GM19324 (cell line): ENCODE measurements around the gene CLDN9.

Experiments used
- ATAC-seq: cut with Tn5 transposase; IDR thresholded peaks from one replicate; pipeline ENCODE4 v1.9.1; 2021; ENCODE audit warnings: mild to moderate bottlenecking, moderate library complexity; ENCODE audit not compliant: unreplicated experiment, low FRiP score

Gene CLDN9

DNA sequence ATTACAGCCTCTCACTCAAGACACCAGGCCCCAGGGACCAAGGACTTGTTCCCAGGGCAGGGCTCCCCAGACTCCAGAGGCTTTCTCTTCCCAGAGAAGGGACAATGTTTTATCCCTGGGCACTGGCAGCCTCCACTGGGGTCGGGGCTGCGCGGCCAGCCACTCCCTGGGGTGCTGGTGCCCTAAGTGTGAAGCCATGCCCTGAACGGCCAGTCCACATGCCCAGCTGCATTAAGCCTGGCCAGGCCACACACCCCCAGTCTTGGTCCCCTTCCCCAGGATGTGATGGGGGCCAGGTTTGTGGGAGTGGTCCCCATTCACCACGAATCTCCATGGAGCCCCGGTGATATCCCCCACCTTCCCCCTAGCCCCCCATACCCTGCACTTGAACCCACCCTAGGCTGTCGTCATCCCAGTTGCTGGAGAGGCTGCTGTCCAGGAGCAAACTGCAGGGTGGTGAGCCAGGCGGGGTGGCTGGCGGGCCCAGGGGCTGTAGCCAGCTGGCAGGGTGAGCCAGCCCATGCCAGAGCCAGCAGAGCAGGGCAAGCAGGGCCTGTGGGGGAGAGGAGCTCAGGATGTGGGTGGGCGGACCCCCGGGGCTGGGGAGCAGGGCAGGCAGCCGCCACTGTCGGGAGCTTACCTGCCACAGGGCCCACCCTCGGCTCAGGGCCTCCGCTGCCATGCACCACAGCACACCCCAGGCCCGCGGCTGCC lies 39.0 kb upstream of the CLDN9 start:
- no peak for ATAC-seq

- no peak for ATAC-seq
Observed at GRCh38 chr16:2974319-2975056, 38.2 kb upstream of the CLDN9 start.

- no peak for ATAC-seq
Observed at GRCh38 chr16:2975161-2975795, 37.4 kb upstream of the CLDN9 start.

DNA sequence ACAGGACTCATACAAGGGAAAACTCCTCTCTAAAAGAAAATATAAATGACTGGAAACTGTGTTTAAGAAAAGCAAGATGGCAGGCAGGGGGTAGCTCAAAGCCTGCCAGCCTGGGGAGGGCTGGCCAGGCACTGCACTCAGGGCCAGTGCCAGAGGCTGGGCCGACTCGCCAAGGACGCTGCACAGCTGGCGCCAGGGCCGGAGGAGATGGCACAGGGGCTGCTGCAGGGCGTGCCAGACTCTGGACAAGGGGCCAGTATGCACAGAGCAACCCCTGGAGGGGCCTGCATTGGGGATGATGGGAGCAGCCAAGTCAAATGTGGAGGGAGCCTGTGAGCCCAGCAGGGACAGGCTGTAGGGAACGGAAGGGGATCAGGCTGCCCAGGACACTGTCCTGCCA lies 36.5 kb upstream of the CLDN9 start:
- ATAC-seq: no peak

DNA sequence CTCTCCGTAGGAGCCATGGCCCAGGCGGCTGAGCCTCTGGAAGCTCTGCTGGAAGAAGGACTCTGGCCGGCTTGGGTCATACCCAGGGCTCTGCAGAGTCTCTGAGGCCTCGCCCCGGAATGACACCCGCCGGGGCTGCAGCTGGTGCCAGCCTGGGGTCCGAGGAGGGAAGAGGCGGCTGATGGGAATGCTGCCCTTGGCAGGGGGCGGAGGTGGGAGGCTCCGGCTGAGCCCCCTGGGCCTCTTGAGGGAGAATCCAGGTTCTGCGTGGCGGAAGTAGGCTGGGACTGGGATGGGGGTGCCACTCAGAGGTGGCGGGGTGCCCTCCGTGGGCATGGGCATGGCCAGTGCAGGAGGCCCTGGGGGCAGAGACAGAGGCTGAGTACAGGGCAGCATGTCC lies 36.0 kb upstream of the CLDN9 start:
- no peak for ATAC-seq

DNA sequence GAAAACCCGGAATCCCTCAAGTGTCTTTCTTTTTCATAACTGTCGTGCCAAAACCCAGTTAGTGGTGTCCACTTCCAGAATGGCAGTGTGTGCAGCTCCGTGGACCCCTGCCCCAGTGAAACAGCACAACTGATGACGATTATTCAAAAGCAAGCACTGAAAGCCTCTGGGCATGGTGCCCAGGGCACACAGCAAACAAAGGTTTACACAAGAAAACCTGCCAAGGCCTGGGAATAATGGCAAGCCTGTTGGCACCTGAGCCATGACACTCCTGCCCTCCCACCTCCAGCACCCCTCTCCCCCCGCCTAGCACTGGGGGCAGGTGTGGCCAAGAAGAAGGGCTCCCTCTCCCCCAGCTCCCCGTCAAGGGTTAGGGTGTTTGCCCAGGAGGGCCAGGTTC lies 35.3 kb upstream of the CLDN9 start:
- ATAC-seq: no peak

GRCh38 chr16:2979669-2980226 lies 33.0 kb upstream of the CLDN9 start:
- peak; percentile 10 for ATAC-seq

- ATAC-seq: peak; percentile 87
Observed at GRCh38 chr16:2980227-2981176, 32.2 kb upstream of the CLDN9 start, which contains the start of gene PKMYT1. Gene PKMYT1 (minus strand): TSS chr16:2980446. CDS start chr16:2979657, 789 bp downstream.

GRCh38 chr16:2981177-2981898 lies 31.4 kb upstream of the CLDN9 start:
- ATAC-seq: no peak

DNA sequence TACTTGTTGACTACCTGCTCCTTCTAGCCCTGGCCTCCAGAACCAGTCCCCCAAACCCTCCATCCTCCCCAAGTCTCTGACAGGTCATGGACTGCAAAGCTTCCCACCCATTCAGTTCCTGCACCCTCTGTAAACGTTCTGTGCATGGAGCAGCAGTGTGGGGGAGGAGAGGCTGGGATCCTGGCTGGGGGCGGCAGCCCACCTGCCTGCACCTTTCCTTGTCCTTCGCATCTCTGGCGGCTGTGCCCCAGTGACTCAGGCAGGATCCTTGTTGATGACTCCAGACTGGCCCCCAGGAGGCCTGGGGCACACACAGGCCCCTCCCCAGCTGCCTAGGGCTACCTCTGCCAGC lies 30.8 kb upstream of the CLDN9 start:
- no peak for ATAC-seq

DNA sequence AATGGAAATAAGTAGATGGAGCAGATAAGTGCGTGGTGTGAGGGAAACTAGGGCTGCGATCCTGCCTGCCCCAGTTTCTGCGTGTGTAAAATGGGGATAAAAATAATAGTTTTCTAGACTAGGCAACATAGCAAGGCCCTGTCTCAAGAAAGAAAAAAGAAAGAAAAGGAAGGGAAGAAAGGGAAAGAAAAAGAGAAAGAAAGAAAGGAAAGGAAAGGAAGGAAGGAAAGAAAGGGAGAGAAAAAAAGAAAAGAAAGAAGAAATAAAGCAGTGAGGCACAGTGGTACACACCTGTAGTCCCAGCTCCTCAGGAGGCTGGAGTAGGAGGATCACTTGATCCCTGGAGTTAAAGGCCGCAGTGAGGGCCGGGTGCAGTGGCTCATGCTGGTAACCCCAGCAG lies 30.3 kb upstream of the CLDN9 start:
- no peak for ATAC-seq

DNA sequence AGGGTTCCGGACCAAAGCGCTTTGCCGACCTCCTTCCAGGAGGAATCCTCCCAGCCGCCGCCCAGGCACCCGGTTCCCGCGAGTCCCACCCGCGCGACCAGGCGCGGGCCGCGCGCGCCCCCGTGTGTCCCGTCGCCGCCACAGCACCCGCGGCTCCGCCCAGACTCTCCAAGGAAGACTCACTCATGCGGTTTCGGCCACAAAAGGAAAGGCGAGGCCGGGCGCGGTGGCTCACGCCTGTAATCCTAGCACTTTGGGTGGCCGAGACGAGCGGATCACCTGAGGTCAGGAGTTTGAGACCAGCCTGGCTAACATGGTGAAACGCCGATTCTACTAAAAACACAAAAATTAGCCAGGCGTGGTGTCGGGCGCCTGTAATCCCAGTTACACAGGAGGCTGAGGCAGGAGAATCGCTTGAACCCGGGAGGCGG lies 29.0 kb upstream of the CLDN9 start:
- no peak for ATAC-seq

DNA sequence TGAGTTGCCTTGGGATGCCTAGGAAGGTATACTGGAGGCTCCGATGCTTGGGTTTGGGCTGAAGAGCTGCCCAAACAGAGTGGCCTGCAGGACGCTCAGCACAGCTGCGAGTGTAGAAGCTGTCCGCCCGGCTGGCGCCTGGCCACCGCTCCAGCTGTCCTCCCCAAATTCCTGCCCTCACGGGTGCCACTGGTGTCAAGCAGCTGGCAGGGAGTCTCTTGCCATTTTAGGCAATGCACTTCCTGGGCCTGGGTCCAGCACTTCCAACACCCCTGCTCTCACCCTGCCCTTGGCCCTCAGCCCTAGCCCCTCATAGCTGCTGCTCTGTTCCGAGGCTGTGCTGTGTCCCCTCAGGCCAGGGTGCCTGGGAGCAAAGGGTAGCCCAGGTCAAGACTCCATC lies 27.3 kb upstream of the CLDN9 start:
- no peak for ATAC-seq

DNA sequence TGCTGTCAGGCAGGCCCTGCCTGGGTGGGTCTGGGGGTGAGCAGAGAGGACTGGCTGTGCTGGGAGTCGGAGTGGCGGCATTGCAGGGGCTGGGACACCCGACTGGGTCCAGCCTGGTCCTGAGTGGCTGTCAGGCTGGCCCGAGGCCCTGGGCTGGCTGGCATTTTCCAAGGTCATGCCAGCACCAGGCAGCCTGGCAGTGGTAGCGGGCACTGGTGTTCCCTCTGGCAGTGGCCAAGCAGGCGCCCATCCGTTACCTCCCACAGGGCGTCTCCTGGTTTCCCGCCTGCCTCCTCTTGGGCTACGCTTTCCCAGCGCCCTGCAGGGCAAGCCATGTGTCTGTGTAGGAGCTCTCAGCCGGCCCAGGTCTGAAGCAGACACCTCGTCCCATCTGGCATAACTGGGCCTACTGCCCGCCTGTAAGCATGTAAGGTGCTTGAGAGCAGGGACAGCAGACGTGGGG lies 26.8 kb upstream of the CLDN9 start:
- ATAC-seq: no peak

DNA sequence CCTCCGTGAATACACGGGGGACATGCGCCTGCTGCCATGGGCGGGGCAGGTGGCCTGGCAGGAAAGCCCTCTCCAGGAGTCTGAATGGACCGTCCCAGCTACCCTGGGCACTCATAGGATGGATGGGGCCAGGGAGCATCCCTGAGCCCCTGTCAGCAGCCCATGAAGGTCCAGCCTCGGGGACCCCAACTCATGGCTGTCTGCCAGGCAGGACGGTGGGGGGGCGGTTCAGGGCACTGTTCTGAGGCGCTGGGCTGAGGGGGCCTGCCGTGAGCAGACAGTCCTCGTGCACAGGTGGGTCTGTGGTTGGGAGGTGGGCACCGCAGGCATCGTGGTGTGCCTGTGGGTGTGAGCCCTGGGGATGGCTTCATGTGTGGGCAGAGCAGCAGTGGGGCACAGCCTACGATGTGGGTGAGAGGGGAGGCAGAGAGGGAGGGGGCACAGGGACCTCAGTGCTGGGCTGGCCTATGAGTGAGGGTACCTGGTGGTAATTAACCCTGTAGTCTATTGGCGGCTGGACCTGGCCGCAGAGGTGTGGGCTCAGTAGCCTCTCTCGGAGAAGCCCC lies 26.0 kb upstream of the CLDN9 start:
- no peak for ATAC-seq

DNA sequence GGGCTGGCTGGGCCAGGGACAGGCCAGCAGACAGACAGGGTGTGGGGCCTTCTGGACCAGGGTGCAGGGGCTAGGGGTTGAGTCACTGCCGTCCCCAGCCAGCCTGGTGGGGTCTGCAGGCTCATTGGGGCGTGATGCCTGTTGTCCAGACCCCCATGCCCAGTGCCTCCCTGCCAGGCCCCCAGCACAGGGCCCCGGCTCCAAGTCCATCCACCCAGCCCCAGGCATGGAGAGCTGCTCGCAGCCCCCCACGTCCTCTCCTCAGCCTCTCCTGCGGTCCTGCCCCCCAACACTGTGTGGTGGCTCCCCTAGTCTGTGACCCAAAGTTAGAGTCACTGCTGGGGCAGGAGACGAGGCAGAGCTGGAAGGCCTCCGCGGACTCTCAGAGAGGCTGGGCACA lies 25.4 kb upstream of the CLDN9 start:
- no peak for ATAC-seq

- ATAC-seq: no peak
Observed at GRCh38 chr16:2987833-2988232, 24.9 kb upstream of the CLDN9 start.

- no peak for ATAC-seq
Observed at GRCh38 chr16:2988590-2989099, 24.1 kb upstream of the CLDN9 start.

DNA sequence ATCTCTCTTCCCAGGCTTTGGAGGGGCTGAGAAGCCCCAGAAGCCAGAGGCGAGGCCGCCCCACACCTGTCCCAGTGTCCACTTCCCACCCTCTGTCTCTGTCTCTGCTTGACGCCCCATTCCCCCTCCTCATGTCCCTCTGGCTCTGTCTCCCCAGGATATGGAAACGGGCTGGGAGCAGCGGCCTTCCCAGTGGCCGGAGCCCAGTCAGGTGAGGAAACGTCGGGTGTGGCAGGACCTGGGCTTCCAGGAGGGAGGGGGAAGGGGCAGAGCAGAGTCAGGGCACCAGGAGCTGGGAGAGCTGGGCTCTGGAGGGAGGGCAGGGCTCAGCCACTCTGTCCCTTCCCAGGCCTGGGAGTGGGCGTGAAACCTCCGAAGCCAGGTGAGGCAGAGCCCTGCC lies 21.8 kb upstream of the CLDN9 start:
- ATAC-seq: no peak
